HG03108 (cell line): ENCODE results near the gene PDLIM7.

ENCODE experiments used
- ATAC-seq: cut with Tn5 transposase; IDR thresholded peaks from one replicate; pipeline ENCODE4 v1.9.1; 2021; ENCODE audit warnings: moderate library complexity; ENCODE audit not compliant: unreplicated experiment

Gene PDLIM7

GRCh38 chr5:177446200-177447065 is 51.0 kb downstream of the PDLIM7 start, which contains the start of gene PRR7:
PRR7 (plus strand) TSS chr5:177446814; CDS start chr5:177455068, 8,254 bp downstream.
- peak; percentile 35 for ATAC-seq

GRCh38 chr5:177445917-177446199 is 51.5 kb downstream of the PDLIM7 start:
- ATAC-seq: no peak

- no peak for ATAC-seq
These were observed 52.1 kb downstream of the PDLIM7 start for GRCh38 chr5:177445052-177445916.

GRCh38 chr5:177444106-177445051 is 53.0 kb downstream of the PDLIM7 start:
- ATAC-seq: no peak

GRCh38 chr5:177443144-177443983 is 54.0 kb downstream of the PDLIM7 start:
- no peak for ATAC-seq

- no peak for ATAC-seq
These were observed 55.2 kb downstream of the PDLIM7 start for GRCh38 chr5:177442066-177442826.

GRCh38 chr5:177440990-177441780 is 56.2 kb downstream of the PDLIM7 start:
- ATAC-seq: no peak

- no peak for ATAC-seq
These were observed 57.0 kb downstream of the PDLIM7 start for GRCh38 chr5:177440211-177440989.

- ATAC-seq: no peak
These were observed 57.8 kb downstream of the PDLIM7 start for GRCh38 chr5:177439518-177440053.

GRCh38 chr5:177438468-177438867 is 58.9 kb downstream of the PDLIM7 start:
- no peak for ATAC-seq

GRCh38 chr5:177437623-177438022 is 59.8 kb downstream of the PDLIM7 start:
- no peak for ATAC-seq

GRCh38 chr5:177435847-177436536 is 61.4 kb downstream of the PDLIM7 start:
- no peak for ATAC-seq

- no peak for ATAC-seq
These were observed 62.3 kb downstream of the PDLIM7 start for GRCh38 chr5:177434942-177435738.

GRCh38 chr5:177434437-177434836 is 63.0 kb downstream of the PDLIM7 start:
- no peak for ATAC-seq

- ATAC-seq: no peak
These were observed 63.7 kb downstream of the PDLIM7 start for GRCh38 chr5:177433658-177434217.
